ENCODE measurements around the gene CAPN5.

Gene CAPN5

DNA sequence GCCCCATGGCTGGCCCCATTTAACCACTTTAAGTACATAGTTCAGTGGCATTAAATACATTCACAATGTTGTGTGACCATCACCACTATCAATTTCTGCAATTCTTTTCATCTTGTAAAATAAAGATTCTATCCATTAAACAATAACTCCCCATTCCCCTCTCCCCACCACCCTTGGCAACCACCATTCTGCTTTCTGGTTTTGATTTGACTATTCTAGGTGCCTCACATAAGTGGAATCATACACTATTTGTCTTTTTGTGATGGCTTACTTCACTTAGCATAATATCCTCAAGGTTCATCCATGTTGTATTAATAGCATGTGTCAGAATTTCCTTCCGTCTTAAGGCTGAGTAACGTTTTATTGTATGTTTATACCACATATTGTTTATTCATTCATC is 68.3 kb downstream of the CAPN5 start:
- DNase-seq (ENCODE audit: low read depth) = no peak

- DNase-seq (ENCODE audit: low read depth) = no peak
Observed at GRCh38 chr11:77136074-77136473, 69.3 kb downstream of the CAPN5 start.

GRCh38 chr11:77136784-77137420 is 70.1 kb downstream of the CAPN5 start:
- DNase-seq (ENCODE audit: low read depth) = no peak

GRCh38 chr11:77137421-77137820 is 70.7 kb downstream of the CAPN5 start:
- no peak for DNase-seq (ENCODE audit: low read depth)

DNA sequence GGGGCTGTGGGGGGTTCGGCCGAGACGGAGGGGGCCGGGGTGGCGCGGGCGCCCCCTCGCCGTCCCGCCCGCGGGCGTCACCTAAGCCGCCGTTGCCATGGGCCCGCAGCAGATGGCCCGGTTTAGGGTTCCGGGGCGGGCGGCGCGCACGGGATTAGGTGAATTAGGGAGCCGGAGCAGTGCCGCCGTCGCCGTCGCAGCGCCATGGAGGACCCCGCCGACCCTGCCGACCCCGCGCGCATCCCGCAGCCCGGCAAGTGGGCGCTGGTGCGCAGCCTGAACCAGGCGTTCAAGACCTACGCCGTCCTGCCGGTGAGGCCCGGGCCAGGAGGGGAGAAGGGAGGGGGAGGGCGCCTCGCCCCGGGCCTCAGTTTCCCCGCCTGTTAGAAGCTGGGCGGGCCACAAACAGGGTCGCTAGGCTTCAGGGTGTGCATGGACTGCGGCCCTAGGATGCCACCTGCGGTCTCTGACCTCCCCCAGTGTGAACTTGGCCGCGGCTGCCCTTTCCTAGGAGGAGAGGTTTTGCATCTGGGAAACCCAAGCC is 71.4 kb downstream of the CAPN5 start:
- DNase-seq (ENCODE audit: low read depth) = no peak

DNA sequence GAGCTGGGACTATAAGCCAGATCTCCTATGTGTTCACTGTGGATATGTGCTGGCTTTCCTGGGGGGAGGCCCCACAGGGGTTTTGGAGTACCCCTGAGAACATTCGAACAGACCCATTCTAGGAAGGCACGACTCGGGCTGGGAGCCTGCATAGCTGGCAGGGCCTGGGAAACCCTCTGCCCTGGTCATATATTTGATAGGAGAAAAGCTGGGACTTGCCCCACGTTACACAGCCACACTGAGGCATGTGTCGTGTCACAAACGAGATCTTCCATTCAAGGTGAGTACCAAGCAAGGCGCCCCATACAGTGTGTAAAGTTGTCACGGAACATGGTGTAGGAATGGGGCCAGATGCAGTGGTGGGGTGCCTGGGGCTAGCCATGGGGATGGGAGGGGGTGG is 72.4 kb downstream of the CAPN5 start:
- DNase-seq (ENCODE audit: low read depth) = no peak

GRCh38 chr11:77140231-77140851 is 73.6 kb downstream of the CAPN5 start:
- no peak for DNase-seq (ENCODE audit: low read depth)

DNA sequence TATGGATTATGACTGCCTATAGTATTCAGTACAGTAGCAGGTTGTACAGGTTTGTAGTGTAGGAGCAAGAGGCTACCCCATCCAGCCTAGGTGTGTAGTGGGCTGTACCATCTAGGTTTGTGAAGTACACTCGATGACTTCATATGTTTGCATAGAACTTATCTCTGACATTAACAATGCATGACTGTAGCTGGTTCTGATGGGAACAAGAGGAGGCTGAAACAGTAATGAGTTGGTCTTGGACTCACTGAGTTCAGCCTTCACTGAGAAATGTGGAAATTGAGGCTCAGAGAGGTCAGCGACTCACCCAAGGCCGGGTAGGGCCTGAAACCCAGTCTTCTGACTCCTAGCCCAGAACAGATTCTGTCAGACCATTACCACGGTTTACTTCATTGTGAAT is 74.3 kb downstream of the CAPN5 start:
- DNase-seq (ENCODE audit: low read depth) = no peak

DNA sequence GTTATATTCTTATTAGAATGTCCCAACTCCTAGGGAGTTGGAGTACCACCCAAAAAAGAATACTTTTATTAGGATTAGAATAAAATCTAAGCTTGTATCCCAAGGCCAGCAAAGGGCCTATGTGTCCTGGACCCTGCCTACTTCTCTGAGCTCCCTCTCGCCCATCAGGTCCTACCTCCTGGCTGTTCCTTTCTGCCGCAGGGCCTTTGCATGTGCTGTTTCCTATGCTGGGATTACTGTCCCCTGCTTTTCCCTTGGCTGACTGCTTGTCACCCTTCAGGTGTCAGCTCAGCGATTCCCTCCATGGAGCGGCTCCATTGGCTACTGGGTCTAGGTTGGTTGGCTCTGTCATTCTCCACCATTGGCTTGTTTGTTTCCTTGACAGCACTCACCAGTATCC is 74.7 kb downstream of the CAPN5 start:
- no peak for DNase-seq (ENCODE audit: low read depth)

DNA sequence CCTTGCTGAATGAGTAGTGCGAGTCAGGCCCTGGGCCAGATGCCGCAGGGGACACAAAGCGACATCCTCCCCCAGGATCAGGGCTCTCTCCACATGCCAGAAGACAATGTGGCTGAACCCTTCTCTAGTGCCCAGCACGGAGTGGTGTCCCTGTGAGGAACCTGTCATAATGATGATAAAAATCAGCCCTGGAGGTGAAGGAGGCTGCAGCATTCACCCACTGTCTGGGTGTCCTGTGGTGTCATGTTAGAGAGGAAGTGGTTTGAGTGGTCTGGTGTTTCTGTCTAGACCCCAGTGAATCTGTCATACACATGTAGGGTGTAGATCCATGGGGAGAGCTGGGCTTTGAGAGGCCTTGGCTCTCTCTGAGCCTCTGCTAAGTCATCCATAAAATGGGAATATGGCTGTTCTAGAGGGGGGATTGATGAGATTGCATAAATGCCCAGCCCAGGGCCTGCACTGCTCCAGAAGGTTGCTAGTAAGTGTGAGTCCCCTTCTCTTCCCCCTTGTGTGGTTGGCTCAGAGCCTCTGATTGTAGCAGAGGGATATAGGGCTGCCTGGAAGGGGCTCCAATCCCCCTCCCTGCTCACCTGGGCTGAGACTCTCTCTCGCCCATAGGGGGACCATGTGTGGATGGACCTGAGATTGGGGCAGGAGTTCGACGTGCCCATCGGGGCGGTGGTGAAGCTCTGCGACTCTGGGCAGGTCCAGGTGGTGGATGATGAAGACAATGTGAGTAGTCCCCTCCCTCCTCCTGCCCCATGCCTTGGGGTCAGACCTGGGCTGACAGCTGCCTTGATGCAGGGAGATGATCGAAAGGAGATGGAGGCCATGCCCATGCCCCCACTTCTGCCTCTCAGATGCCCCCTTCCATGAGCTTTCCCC is 75.6 kb downstream of the CAPN5 start:
- no peak for DNase-seq (ENCODE audit: low read depth)

- DNase-seq (ENCODE audit: low read depth) = no peak
Observed at GRCh38 chr11:77143405-77144020, 76.7 kb downstream of the CAPN5 start.

- no peak for DNase-seq (ENCODE audit: low read depth)
Observed at GRCh38 chr11:77144196-77144856, 77.6 kb downstream of the CAPN5 start.

DNA sequence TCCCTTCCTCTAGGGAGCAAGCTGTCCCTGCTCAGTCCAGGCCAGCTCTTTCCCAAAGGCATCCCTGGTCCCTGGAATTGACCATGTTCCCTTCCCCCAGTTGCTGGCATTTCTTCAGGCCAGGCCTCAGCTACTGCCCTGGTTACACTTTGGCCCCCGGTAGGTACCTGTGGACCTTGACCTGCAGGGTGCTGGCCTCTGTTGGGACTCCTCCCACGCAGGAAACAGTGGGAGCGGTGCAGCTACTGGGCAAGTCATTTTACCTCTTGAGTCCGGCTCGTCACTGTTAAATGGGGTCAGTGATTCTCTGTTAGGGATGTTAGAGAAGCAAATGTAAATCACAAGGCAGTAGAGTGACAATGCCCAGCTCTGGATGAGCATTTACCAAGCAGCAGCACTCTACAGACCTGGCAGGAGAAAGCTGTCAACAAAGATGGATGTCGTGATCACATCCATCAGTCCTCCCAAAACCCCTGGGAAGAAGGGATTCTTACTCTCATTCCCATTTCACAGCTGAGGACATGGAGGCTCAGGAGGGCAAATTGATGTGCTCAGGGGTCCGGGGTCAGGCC is 78.2 kb downstream of the CAPN5 start:
- no peak for DNase-seq (ENCODE audit: low read depth)

- no peak for DNase-seq (ENCODE audit: low read depth)
Observed at GRCh38 chr11:77146261-77147035, 79.7 kb downstream of the CAPN5 start.

GRCh38 chr11:77147036-77147315 is 80.2 kb downstream of the CAPN5 start:
- DNase-seq (ENCODE audit: low read depth) = no peak

DNA sequence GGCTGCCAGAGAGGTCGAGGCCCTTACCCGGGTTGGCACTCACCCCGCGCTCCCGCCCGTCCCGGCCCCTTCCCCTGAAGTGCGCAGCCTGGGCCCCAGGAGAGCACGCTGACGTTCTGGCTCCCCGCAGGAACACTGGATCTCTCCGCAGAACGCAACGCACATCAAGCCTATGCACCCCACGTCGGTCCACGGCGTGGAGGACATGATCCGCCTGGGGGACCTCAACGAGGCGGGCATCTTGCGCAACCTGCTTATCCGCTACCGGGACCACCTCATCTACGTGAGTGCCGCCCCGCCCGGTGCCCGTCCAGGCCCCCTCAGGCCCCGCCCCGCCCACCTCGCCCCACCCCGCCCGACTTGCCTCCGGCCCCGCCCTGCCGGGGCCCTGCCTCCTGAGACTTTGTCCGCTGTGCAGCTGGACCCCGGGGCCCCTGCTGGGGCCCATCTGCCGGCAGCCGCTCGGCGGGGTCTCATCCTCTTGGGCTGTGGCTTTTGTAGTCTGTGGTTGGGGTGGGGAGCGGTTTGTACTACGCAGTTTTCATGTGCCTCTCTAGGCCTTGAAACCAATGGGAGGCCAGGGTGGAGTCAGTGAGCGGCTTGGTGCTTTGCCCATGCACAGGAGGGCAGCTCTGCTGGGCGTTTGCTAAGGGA is 81.0 kb downstream of the CAPN5 start:
- peak; percentile 12 for DNase-seq (ENCODE audit: low read depth)

DNA sequence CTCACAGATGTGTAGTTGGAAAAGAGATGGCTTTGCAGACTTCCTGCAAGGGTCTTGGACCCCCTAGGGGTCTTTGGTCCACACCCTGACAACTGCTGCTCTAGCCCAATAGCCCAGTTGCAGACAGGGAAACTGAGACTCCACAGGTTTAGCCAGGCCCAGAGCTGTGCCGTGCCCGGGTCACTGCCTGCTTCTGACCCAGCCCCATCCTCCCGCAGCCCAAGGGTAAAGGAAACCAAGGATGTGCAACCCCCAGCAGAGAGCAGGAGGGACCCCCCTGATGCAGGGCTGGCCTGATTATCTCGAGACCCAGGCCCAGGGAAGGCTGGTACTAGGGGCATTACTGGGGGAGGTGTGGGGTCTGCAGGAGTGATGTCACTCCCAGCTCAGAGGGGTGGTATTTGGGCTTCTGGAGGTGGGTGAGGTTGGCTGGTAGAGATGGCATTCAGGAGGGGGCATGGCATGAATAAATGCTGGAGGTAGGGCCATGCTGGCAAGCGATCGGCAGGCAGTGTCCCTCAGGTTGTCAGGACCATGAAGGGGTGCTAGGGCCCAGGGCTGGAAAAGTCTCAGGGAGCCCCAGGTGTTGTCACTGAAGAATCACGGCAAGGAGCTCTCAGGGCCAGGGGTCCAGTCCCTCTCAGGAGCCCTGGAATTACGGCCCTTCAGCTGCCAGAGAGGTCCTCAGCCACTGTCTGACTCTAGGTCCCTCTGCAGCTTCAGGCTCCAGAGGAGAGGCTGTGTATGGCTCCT is 82.4 kb downstream of the CAPN5 start:
- no peak for DNase-seq (ENCODE audit: low read depth)

GRCh38 chr11:77149716-77150392 is 83.1 kb downstream of the CAPN5 start:
- no peak for DNase-seq (ENCODE audit: low read depth)

GRCh38 chr11:77150836-77151235 is 84.1 kb downstream of the CAPN5 start:
- no peak for DNase-seq (ENCODE audit: low read depth)
